Activated T-cell treated with anti-CD3 and anti-CD28 coated beads, Interleukin-2, amount 50 U/mL, for 72 hours (primary cell): ENCODE measurements around the gene TMBIM4. TPM values are rescaled to one million over a fixed set of nuclear protein-coding genes. Genes with fewer than 3 reads are reported as not detected.

Source experiments
- ATAC-seq, 2 donors: fragments of 150-1000 bp; cut with Tn5 transposase; replicated peaks in 1 of 2; 2 replicates each; pipeline ENCODE4 v1.10.0; 2021; ENCODE audit warnings: moderate library complexity in 2 of 2, mild to moderate bottlenecking in 1 of 2
- DNase-seq, 2 donors: peaks; one replicate each; pipeline ENCODE4 v3.0.0; 2021 to 2022; ENCODE audit warnings: mixed read lengths in 1 of 2
- H3K27ac Mint-ChIP-seq: one replicate; pipeline ENCODE4 v1.8.0; 2022; ENCODE audit warnings: mild to moderate bottlenecking, moderate library complexity, mixed read lengths
- H3K27me3 Mint-ChIP-seq: one replicate; pipeline ENCODE4 v1.8.0; 2022; ENCODE audit warnings: low read depth, mixed read lengths
- H3K36me3 Mint-ChIP-seq, 2 donors: one replicate each; pipeline ENCODE4 v1.8.0; 2022; ENCODE audit warnings: mixed read lengths in 2 of 2, mild to moderate bottlenecking in 1 of 2; ENCODE audit not compliant: insufficient read depth in 2 of 2
- H3K4me1 Mint-ChIP-seq: one replicate; pipeline ENCODE4 v1.8.0; 2022; ENCODE audit warnings: low read depth, mixed read lengths
- H3K4me3 Mint-ChIP-seq, 2 donors: one replicate each; pipeline ENCODE4 v1.8.0; 2022; ENCODE audit warnings: mild to moderate bottlenecking in 2 of 2, mixed read lengths in 2 of 2, moderate library complexity in 2 of 2
- H3K9me3 Mint-ChIP-seq, 2 donors: one replicate each; pipeline ENCODE4 v1.8.0; 2022; ENCODE audit warnings: mixed read lengths in 2 of 2
- total RNA-seq, 2 donors: library from RNA; stranded (reverse); gene quantifications; one replicate each; pipeline ENCODE4 v1.2.3, GENCODE V29; 2022

TMBIM4 gene
- total RNA-seq, 2 donors from 2014 or later: 88.7 to 101 TPM

DNA sequence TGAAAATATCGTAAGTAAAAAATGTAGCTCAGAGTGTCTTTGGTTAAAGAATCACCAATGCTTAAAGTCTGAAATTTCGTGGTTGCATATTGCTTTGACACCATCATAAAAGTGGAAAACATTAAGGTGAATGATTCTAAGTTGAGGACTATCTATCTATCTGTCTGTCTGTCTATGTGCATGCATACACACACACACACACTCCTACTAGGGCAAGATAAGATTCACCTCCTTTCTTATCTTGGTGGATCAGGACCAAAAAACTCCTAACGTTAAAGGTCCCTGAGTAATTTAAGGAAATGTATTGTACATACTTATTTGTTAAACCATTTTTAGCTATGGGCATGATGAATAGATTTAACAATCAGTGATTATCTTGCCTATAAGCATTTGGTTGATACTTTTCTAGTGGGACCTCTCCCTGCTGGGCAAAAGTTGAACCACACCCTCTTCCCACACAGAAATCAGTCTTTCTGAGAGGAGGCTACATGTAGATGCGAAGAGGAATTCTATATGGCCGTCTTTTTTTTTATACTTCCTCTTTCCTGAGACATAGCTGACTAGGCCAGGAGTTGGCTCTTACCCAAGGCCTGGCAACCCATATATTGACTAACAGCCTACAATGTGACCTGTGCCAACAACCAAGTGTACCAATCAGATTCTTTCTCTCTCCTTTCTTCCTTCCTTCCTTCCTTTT is 19.9 kb downstream of the TMBIM4 start:
- ATAC-seq (no peak), DNase-seq (no peak)
- H3K4me3 Mint-ChIP-seq: no peak overlapping the region
- no peaks in the 10 kb centered on the region for H3K27me3 Mint-ChIP-seq
- peak overlapping the region; percentile 2 for H3K27ac Mint-ChIP-seq
- peaks cover 2 to 5% of the 10 kb centered on the region in 2 donors for H3K36me3 Mint-ChIP-seq
- H3K4me1 Mint-ChIP-seq: peaks cover 24% of the 10 kb centered on the region
- H3K9me3 Mint-ChIP-seq: no peaks in the 10 kb centered on the region

DNA sequence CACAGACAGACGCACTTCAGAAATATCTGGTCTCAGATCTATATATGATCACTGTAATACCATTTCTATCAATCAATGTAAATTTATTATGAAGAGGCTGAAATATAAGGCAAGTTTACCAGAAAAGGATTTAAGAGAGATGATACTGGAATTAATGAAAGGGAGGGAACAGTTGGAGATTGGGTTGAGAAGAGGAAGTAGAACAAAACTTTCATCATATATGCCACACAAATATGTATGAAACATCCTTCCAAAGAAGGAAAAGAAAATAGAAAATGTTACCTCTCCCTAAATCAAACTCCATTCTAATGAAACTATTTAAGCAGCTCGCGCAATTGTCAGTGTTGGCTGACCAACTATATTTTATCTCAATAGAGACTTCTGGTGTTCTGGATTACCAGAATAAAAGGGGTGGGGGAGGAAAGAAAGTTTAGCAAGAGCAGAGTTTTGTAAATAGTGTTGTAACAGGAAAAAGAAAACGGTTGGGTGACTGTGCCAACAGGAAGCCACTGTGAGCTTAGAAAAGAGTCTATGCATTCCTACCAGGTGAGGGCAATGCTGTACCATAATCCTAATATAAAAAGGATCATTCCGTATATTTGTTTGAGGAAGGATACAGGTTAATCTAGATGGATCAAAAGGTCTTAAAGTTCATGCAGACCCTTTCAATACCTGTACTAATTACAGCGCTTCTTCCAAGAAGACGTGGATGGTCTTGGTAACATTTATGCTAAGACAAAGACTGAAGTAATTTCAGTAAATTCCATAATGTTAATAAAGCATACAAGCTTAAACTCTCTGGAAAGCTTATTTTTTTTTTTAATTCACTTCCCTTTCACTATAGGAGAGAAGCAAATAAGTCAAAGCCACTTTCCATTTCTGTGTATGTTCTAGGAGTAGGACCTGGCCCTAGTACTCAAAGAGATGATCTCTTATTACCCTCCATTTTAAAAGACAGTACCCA is 24.7 kb downstream of the TMBIM4 start:
- H3K27ac Mint-ChIP-seq: peak overlapping the region; percentile 97
- H3K4me1 Mint-ChIP-seq: peaks cover 15% of the 10 kb centered on the region
- H3K9me3 Mint-ChIP-seq: peaks cover 5% of the 10 kb centered on the region in 2 donors
- peak overlapping the region in 1 of 2 donors; percentile 6 for H3K4me3 Mint-ChIP-seq
- H3K27me3 Mint-ChIP-seq: no peaks in the 10 kb centered on the region
- peaks cover 17 to 30% of the 10 kb centered on the region in 2 donors for H3K36me3 Mint-ChIP-seq
- ATAC-seq (peak; percentile 37 to 57), DNase-seq (no peak)

DNA sequence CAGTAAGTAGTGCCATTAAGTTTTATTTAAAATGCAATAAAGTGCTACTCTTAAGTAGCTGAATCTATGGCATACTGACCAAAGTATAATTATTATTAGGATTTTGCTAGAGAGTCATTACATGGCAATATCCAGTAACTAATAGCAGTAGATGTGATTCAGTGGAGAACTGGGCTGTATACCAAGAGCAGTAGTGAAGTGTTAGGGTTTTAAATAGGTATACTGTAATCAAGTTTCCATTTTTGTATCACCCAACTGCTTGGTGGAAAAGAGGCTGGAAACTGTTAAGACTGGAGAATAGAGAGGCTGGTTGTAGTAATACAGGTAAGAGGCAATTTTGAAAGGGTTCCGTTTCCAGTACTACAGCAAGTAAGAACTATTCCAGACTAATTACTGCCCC is 25.9 kb downstream of the TMBIM4 start:
- no peak overlapping the region for H3K4me3 Mint-ChIP-seq
- H3K27me3 Mint-ChIP-seq: no peaks in the 10 kb centered on the region
- no peak for ATAC-seq
- peak overlapping the region; percentile 18 for H3K27ac Mint-ChIP-seq
- peaks cover 5 to 9% of the 10 kb centered on the region in 2 donors for H3K9me3 Mint-ChIP-seq
- peaks cover 24 to 41% of the 10 kb centered on the region in 2 donors for H3K36me3 Mint-ChIP-seq
- no peak for DNase-seq
- peaks cover 15% of the 10 kb centered on the region for H3K4me1 Mint-ChIP-seq

DNA sequence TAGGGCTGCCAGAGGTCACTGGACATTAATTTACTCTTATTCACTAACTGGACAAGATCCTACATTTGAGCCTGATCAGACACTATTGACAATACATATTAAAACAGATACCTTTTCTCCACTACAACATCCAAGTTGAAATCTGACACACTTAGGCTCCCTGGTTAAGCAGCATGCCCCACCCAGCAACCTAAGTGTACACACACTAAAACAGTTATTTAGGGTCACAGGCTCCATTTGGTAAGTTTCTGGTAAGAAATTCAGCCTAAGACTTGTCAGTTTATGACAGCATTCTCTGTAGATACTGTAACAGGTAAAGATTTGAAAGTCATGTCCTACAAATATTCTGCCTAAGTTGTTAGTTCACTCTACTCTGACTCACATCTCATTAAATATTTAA is 27.0 kb downstream of the TMBIM4 start:
- peaks cover 21 to 41% of the 10 kb centered on the region in 2 donors for H3K36me3 Mint-ChIP-seq
- no peak for DNase-seq

DNA sequence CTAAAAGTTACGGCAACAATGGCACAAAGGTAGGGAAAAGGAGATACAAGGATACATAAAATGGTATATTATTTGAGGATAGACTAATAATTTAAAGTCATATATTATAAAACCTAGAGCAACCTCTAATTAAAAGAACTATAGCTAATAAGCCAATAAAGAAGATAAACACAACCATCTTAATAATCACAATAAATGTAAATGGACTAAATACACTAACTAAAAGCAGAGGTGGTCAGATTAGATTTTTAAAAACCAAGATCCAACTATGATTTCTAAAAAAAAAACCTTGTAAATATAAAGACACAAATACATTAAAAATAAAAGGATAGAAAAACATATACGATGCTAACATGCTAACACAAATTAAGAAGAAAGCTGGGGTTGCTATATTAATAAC is 28.5 kb downstream of the TMBIM4 start:
- Mint-ChIP-seq H3K27ac (no peak overlapping the region), H3K9me3 (peaks cover 5 to 9% of the 10 kb centered on the region in 2 donors), H3K4me3 (no peak overlapping the region), H3K27me3 (no peaks in the 10 kb centered on the region), H3K36me3 (peaks cover 24 to 42% of the 10 kb centered on the region in 2 donors), H3K4me1 (peaks cover 15% of the 10 kb centered on the region)
- ATAC-seq: no peak
- DNase-seq: no peak

More for the DNA sequence above, 27.0 kb downstream of the TMBIM4 start:
- Mint-ChIP-seq H3K27ac (no peak overlapping the region), H3K9me3 (peaks cover 5 to 9% of the 10 kb centered on the region in 2 donors), H3K27me3 (no peaks in the 10 kb centered on the region), H3K4me3 (no peak overlapping the region), H3K4me1 (peaks cover 15% of the 10 kb centered on the region)
- ATAC-seq: no peak

DNA sequence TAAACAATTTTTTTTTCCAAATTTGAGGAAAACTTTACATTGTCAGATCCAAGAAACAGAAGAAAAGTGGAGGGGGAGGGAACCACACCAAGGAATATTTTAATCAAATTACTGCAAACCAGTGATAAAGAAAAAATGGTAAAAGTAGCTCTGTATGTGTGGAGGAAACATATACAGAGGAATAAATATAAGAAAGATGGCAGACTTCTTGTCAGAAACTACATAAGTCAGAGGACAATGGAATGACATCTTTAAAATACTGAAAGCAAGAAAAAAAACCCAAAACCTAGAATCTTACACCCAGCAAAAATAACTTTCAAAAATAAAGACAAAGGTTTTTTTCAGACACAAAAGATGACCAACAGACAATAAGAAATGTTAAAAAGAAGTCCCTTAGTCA is 29.1 kb downstream of the TMBIM4 start:
- Mint-ChIP-seq H3K9me3 (peaks cover 5 to 9% of the 10 kb centered on the region in 2 donors), H3K4me3 (no peak overlapping the region), H3K27me3 (no peaks in the 10 kb centered on the region), H3K27ac (peak overlapping the region; percentile 85), H3K36me3 (peaks cover 24 to 43% of the 10 kb centered on the region in 2 donors), H3K4me1 (peaks cover 13% of the 10 kb centered on the region)
- DNase-seq (no peak), ATAC-seq (no peak)

DNA sequence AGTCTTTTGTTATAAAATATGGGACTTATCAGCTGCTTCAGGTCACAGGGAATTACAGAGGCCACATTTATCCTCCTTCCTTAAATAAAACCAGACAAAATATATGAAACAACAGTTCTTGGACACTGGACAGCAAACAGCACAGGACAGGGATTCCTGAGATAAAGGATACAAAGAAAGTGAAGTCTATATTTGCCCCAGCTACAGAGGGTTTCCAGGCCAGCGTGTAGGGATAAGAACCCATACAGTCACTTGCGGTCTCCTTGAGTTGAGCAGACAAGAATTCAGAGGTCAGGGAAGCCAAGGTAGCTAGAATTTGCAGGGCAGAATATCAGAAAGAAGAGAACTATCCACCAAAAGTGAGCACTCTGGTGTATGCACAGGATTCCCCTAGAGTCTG is 30.5 kb downstream of the TMBIM4 start:
- no peaks in the 10 kb centered on the region for H3K4me1 Mint-ChIP-seq
- H3K27me3 Mint-ChIP-seq: no peaks in the 10 kb centered on the region
- peaks cover 5 to 9% of the 10 kb centered on the region in 2 donors for H3K9me3 Mint-ChIP-seq
- ATAC-seq (no peak), DNase-seq (no peak)
- peak overlapping the region; percentile 50 for H3K27ac Mint-ChIP-seq
- H3K36me3 Mint-ChIP-seq: peaks cover 24 to 37% of the 10 kb centered on the region in 2 donors
- no peak overlapping the region for H3K4me3 Mint-ChIP-seq

DNA sequence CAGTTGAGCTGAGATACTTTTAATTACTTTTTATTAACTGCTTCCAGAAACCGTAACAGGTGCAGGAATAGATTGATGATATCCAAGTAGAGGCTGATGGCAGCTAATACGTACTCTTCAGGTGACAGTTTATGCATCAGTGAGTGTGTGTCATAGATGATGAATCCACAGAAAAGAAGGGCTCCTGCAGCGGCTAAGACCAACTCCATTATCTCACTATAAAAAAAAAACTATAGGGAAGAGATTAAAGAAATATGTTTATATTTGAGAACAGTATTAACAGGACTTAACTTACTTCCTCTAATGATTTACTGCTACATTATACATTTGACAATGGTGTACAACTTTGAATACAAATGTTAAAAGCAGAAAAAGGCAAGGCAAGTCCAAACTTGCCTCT is 31.9 kb downstream of the TMBIM4 start:
- DNase-seq (no peak), ATAC-seq (no peak)
- Mint-ChIP-seq H3K27me3 (no peaks in the 10 kb centered on the region), H3K9me3 (peaks cover 5 to 9% of the 10 kb centered on the region in 2 donors), H3K27ac (no peak overlapping the region), H3K4me1 (peaks cover 3% of the 10 kb centered on the region), H3K36me3 (peaks cover 26 to 37% of the 10 kb centered on the region in 2 donors), H3K4me3 (no peak overlapping the region)

DNA sequence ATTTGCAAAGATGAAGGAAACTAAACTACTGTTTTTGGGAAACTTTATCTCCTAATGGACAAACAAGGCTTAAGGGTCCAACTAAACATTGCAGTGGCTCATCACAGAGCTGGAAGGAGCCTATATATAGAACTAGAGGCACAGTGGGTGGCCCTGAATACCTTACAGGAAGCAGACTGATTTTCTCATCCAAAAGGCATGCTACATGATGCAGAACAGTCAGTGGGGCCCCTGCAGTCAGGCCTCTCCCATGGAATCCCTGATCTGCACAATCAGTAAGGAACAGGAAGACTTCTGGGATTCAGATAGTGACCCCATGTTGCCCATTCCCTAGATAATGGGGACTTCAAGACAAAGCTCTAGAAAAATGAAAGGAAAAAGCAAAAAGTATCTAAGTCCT is 37.4 kb downstream of the TMBIM4 start:
- Mint-ChIP-seq H3K4me1 (peaks cover 45% of the 10 kb centered on the region), H3K27ac (peak overlapping the region; percentile 81), H3K36me3 (peaks cover 14 to 24% of the 10 kb centered on the region in 2 donors), H3K9me3 (no peaks in the 10 kb centered on the region), H3K4me3 (peak overlapping the region; percentile 40 to 98), H3K27me3 (no peaks in the 10 kb centered on the region)
- DNase-seq (no peak), ATAC-seq (no peak)

DNA sequence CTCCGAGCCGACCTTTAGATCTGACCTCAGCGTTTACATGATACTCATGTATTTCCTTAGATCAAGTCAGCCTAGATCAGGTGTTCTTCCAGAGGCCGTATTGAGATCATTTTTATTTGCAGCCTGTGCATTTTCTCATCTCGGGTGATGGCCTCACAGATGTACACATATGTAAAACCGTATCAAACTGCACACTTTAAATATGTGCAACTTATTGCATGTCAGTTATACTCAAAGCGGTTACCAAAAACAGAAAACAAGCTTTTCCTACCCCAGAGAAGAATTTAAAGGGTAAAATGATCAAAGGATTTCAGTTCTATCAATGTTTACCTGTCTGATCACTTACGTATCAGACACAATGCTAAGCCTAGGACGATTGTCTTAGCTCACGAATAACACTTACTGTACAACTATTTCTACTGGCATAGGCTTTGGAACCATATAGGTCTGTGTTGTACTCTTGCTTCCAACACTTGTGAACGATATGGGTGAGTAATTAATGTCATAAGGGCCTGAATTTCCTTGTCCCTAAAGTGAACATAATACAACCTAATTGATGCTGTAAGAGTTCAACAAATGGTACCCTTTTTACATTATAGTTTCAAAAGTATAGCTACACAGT is 38.6 kb downstream of the TMBIM4 start:
- ATAC-seq (peak in 1 of 2 donors; percentile 74), DNase-seq (no peak)
- H3K27me3 Mint-ChIP-seq: no peaks in the 10 kb centered on the region
- H3K27ac Mint-ChIP-seq: peak overlapping the region; percentile 87
- H3K36me3 Mint-ChIP-seq: peaks cover 11 to 31% of the 10 kb centered on the region in 2 donors
- peaks cover 57% of the 10 kb centered on the region for H3K4me1 Mint-ChIP-seq
- peak overlapping the region; percentile 98 for H3K4me3 Mint-ChIP-seq
- no peaks in the 10 kb centered on the region for H3K9me3 Mint-ChIP-seq

DNA sequence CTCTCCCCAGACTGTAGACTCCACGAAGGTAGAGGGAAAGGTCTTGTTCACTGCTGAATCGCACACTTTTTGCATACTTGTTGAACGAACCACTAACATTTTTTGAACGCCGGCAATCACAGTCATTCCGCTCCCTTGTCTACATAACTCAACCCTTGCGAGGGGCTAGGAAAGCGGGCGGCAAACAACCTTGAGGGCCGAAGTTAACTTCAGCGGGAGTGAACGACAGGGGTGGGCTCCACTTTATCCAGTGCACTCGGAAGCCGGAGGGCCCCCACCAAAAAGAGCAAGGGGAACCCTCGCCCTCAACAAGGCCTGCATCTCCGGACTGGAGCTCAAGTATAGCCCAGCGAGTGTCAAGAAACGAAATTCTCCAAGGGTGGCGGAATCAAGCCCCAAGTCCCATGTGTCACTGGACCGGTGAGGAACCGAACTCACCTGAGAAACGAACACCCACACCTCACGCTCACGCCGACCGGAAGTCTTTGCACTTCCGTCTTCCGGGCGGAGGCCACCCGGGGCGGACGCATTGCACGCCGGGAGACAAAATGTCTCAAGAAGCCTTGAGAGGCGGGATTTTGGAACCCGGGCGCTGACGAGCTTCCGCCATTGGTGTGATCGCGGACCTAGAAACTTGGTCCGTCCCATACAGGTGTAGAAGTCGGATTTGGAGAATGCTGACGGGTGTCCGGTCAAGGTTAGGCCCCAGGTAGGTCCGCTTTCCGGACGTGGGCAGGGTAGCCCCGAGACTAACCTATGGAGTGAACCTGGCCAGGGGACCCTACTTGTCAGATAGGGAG is 39.3 kb downstream of the TMBIM4 start, which contains the start of gene LLPH:
Gene LLPH, minus strand, starts transcription at position 484 of the 800 bp plus-strand sequence. CDS start 1,644 bp downstream, outside the sequence.
- ATAC-seq (peak; percentile 97), DNase-seq (peak; percentile 91 to 92)
- H3K36me3 Mint-ChIP-seq: peaks cover 14 to 33% of the 10 kb centered on the region in 2 donors
- H3K9me3 Mint-ChIP-seq: no peaks in the 10 kb centered on the region
- peak within 1 kb of the TSS; percentile 98 for H3K4me3 Mint-ChIP-seq
- H3K27ac Mint-ChIP-seq: peak within 1 kb of the TSS; percentile 87
- no peaks in the 10 kb centered on the region for H3K27me3 Mint-ChIP-seq
- peaks cover 57% of the 10 kb centered on the region for H3K4me1 Mint-ChIP-seq

DNA sequence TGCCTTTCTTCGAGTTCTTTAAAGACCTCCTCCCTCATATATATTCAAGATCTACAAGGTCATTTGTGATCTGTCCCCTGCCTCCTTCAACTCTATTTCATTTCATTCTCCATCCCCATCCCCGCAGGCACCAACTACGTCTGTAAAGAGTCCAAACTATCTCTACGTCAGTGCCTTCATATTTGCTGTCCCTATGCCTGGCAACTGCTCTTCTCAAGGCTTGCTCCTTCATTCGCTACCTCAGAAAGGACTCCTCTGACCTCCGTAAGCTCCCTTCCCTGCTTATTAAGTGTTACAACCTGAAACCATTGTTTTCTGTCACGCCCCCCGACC is 39.9 kb downstream of the TMBIM4 start:
- Mint-ChIP-seq H3K4me3 (peak overlapping the region; percentile 98), H3K9me3 (no peaks in the 10 kb centered on the region), H3K4me1 (peaks cover 61% of the 10 kb centered on the region), H3K27me3 (no peaks in the 10 kb centered on the region), H3K27ac (peak overlapping the region; percentile 87), H3K36me3 (peaks cover 18 to 37% of the 10 kb centered on the region in 2 donors)
- no peak for DNase-seq
- ATAC-seq: peak in 1 of 2 donors; percentile 5
